Progenitor cell of endocrine pancreas (in vitro differentiated cells): ENCODE results near the gene GAGE1. TPM values are rescaled to one million over a fixed set of nuclear protein-coding genes. Genes with fewer than 3 reads are reported as not detected.
A peak's percentile ranks its signal among the peaks of the same experiment; 100 is the strongest.
"Not testable (repeated sequence)": the region's sequence is repeated elsewhere in the genome, so short reads cannot be mapped to it uniquely, and the experiment has no call there.

Source experiments
- DNase-seq: peaks from one replicate; pipeline ENCODE4 v3.0.0; 2021; ENCODE audit warnings: low spot score; ENCODE audit not compliant: unreplicated experiment
- H3K27ac Mint-ChIP-seq: 2 replicates; pipeline ENCODE4 v1.8.0; 2021; ENCODE audit warnings: mild to moderate bottlenecking, moderate library complexity, mixed read lengths
- H3K27me3 Mint-ChIP-seq: 2 replicates; pipeline ENCODE4 v1.8.0; 2021; ENCODE audit warnings: mixed read lengths
- H3K36me3 Mint-ChIP-seq: 2 replicates; pipeline ENCODE4 v1.8.0; 2022; ENCODE audit warnings: mixed read lengths; ENCODE audit not compliant: insufficient read depth
- H3K4me1 Mint-ChIP-seq: 2 replicates; pipeline ENCODE4 v1.8.0; 2021; ENCODE audit warnings: low read depth, mixed read lengths
- H3K4me3 Mint-ChIP-seq: 2 replicates; pipeline ENCODE4 v1.8.0; 2021; ENCODE audit warnings: low read depth, mild to moderate bottlenecking, moderate library complexity, mixed read lengths
- H3K9me3 Mint-ChIP-seq: 2 replicates; pipeline ENCODE4 v1.8.0; 2021; ENCODE audit warnings: low read depth, mixed read lengths
- long read RNA-seq: library from polyadenylated mRNA; unstranded; transcript quantifications from one replicate; pipeline ENCODE4 v2.0.0, GENCODE V29; 2020
- total RNA-seq: library from RNA; stranded (reverse); gene quantifications from 2 replicates; pipeline ENCODE4 v1.2.1, GENCODE V29; 2021

The GAGE1 gene, protein sequence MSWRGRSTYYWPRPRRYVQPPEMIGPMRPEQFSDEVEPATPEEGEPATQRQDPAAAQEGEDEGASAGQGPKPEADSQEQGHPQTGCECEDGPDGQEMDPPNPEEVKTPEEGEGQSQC
- not detected in 2 replicates for total RNA-seq
- long read RNA-seq: 0 reads

DNA sequence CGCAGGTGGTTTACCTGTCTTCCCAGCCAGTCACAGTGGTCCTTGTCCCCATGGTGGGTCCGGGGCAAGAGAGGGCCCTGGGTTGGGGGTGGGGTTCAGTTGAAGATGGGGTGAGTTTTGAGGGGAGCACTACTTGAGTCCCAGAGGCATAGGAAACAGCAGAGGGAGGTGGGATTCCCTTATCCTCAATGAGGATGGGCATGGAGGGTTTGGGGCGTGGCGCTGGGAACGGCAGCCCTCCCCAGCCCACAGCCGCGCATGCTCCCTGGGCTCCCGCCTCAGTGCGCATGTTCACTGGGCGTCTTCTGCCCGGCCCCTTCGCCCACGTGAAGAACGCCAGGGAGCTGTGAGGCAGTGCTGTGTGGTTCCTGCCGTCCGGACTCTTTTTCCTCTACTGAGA, at the start of gene GAGE1:
Gene GAGE1 (plus strand): TSS at position 301 of the 400 bp plus-strand sequence. CDS start 1,155 bp downstream, outside the sequence.
- H3K4me1 Mint-ChIP-seq, H3K27me3 Mint-ChIP-seq: not testable (repeated sequence)

DNA sequence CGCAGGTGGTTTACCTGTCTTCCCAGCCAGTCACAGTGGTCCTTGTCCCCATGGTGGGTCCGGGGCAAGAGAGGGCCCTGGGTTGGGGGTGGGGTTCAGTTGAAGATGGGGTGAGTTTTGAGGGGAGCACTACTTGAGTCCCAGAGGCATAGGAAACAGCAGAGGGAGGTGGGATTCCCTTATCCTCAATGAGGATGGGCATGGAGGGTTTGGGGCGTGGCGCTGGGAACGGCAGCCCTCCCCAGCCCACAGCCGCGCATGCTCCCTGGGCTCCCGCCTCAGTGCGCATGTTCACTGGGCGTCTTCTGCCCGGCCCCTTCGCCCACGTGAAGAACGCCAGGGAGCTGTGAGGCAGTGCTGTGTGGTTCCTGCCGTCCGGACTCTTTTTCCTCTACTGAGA, 47.8 kb upstream of the GAGE1 start, which contains the start of gene GAGE12E:
Gene GAGE12E (plus strand): TSS at position 301 of the 400 bp plus-strand sequence. CDS start 1,155 bp downstream, outside the sequence.
- H3K27ac Mint-ChIP-seq, H3K4me3 Mint-ChIP-seq, H3K36me3 Mint-ChIP-seq, H3K27me3 Mint-ChIP-seq, DNase-seq, H3K4me1 Mint-ChIP-seq, H3K9me3 Mint-ChIP-seq: not testable (repeated sequence)

More for the DNA sequence above, at the start of gene GAGE1:
- H3K9me3 Mint-ChIP-seq, H3K27ac Mint-ChIP-seq, H3K36me3 Mint-ChIP-seq, DNase-seq, H3K4me3 Mint-ChIP-seq: not testable (repeated sequence)

DNA sequence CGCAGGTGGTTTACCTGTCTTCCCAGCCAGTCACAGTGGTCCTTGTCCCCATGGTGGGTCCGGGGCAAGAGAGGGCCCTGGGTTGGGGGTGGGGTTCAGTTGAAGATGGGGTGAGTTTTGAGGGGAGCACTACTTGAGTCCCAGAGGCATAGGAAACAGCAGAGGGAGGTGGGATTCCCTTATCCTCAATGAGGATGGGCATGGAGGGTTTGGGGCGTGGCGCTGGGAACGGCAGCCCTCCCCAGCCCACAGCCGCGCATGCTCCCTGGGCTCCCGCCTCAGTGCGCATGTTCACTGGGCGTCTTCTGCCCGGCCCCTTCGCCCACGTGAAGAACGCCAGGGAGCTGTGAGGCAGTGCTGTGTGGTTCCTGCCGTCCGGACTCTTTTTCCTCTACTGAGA, 38.3 kb upstream of the GAGE1 start, which contains the start of gene GAGE12F:
Gene GAGE12F (plus strand): TSS at position 301 of the 400 bp plus-strand sequence. CDS start 1,155 bp downstream, outside the sequence.
- not testable (repeated sequence) for H3K36me3 Mint-ChIP-seq, H3K27ac Mint-ChIP-seq, H3K9me3 Mint-ChIP-seq, DNase-seq, H3K4me1 Mint-ChIP-seq, H3K4me3 Mint-ChIP-seq, H3K27me3 Mint-ChIP-seq

DNA sequence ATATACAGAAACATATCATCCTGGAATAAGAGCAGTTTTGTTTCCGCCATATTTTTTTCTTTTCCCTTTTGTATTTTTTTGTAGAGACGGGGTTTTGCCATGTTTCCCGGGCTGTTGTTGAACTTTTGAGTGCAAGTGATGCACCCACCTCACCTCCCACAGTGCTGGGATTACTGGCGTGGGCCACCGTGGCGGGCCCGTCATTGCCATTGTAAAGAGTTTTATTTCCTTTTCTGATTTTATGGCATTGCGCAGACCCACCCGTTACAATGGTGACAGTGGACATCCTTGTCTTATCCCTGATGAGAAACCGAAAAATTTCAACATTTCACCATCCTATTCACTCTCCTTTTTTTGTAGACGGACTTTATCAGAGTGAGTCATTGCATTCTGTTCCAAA, 30.1 kb upstream of the GAGE1 start:
- H3K4me1 Mint-ChIP-seq, H3K27me3 Mint-ChIP-seq, DNase-seq, H3K36me3 Mint-ChIP-seq, H3K4me3 Mint-ChIP-seq, H3K27ac Mint-ChIP-seq, H3K9me3 Mint-ChIP-seq: not testable (repeated sequence)

DNA sequence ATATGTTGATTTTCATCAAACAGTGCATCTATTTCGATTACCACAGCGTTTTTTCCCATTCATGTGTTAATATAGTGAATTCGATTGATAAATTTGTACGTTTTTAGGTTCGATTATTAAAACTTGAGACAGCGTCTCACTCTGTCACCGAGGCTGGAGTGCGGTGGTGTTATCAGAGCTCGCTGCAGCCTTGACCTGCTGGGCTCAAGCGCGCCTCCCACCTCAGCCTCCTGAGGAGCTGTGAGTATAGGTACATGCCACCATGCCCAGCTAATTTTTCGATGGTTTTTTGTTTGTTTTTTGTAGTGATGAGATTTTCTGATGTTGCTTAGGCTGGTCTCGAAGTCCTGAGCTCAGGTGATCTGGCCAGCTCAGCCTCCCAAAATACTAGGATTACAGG, 29.7 kb upstream of the GAGE1 start:
- not testable (repeated sequence) for DNase-seq, H3K4me3 Mint-ChIP-seq, H3K9me3 Mint-ChIP-seq, H3K4me1 Mint-ChIP-seq, H3K27ac Mint-ChIP-seq, H3K36me3 Mint-ChIP-seq, H3K27me3 Mint-ChIP-seq

DNA sequence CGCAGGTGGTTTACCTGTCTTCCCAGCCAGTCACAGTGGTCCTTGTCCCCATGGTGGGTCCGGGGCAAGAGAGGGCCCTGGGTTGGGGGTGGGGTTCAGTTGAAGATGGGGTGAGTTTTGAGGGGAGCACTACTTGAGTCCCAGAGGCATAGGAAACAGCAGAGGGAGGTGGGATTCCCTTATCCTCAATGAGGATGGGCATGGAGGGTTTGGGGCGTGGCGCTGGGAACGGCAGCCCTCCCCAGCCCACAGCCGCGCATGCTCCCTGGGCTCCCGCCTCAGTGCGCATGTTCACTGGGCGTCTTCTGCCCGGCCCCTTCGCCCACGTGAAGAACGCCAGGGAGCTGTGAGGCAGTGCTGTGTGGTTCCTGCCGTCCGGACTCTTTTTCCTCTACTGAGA, 28.7 kb upstream of the GAGE1 start, which contains the start of gene GAGE12G:
Gene GAGE12G (plus strand): TSS at position 301 of the 400 bp plus-strand sequence. CDS start 1,155 bp downstream, outside the sequence.
- H3K36me3 Mint-ChIP-seq: not testable (repeated sequence)

DNA sequence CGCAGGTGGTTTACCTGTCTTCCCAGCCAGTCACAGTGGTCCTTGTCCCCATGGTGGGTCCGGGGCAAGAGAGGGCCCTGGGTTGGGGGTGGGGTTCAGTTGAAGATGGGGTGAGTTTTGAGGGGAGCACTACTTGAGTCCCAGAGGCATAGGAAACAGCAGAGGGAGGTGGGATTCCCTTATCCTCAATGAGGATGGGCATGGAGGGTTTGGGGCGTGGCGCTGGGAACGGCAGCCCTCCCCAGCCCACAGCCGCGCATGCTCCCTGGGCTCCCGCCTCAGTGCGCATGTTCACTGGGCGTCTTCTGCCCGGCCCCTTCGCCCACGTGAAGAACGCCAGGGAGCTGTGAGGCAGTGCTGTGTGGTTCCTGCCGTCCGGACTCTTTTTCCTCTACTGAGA, 19.2 kb upstream of the GAGE1 start, which contains the start of gene GAGE12H:
Gene GAGE12H (plus strand): TSS at position 301 of the 400 bp plus-strand sequence. CDS start 1,155 bp downstream, outside the sequence.
- not testable (repeated sequence) for DNase-seq, H3K4me3 Mint-ChIP-seq, H3K27me3 Mint-ChIP-seq, H3K4me1 Mint-ChIP-seq, H3K9me3 Mint-ChIP-seq, H3K36me3 Mint-ChIP-seq, H3K27ac Mint-ChIP-seq

More for the DNA sequence above, 28.7 kb upstream of the GAGE1 start, which contains the start of gene GAGE12G:
- H3K4me3 Mint-ChIP-seq, H3K9me3 Mint-ChIP-seq, DNase-seq, H3K27ac Mint-ChIP-seq, H3K27me3 Mint-ChIP-seq, H3K4me1 Mint-ChIP-seq: not testable (repeated sequence)

DNA sequence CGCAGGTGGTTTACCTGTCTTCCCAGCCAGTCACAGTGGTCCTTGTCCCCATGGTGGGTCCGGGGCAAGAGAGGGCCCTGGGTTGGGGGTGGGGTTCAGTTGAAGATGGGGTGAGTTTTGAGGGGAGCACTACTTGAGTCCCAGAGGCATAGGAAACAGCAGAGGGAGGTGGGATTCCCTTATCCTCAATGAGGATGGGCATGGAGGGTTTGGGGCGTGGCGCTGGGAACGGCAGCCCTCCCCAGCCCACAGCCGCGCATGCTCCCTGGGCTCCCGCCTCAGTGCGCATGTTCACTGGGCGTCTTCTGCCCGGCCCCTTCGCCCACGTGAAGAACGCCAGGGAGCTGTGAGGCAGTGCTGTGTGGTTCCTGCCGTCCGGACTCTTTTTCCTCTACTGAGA, 9.6 kb upstream of the GAGE1 start, which contains the start of gene GAGE2A:
Gene GAGE2A (plus strand): TSS at position 301 of the 400 bp plus-strand sequence. CDS start 1,155 bp downstream, outside the sequence.
- H3K4me1 Mint-ChIP-seq, H3K4me3 Mint-ChIP-seq, H3K36me3 Mint-ChIP-seq, H3K27ac Mint-ChIP-seq, DNase-seq, H3K9me3 Mint-ChIP-seq, H3K27me3 Mint-ChIP-seq: not testable (repeated sequence)

DNA sequence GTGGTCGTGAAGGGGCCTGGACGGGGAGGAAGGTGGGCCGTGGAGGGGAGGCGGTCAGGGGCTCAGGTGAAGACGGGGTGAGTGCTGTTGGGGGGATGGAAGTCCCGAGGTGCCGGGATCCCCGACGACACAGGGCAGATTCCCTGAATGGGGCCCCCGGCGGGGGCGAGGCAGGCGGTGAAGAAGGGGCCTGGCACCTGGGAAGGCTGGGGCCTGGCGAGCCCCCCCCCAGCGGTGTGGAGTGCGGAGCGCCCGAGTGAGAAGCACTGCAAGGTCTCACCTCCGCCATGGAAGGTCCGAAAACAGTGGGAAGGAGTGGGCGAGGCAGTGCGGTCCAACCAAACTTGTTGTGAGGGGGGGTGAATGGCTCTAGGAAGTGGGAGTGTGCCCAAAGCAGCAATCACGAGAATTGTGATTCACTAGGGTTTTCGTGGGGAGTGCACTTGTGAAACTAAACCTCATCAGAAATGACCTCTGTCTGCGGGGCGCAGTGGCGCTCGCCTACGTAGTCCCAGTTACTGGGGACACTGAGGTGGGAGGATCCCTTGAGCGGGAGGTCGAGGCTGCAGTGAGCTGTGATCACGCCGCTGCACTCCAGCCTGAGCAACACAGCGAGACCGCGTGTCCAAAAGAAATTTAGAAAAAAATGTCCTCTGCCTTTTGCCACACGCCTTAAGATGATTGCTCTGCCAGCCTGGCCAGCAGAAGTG, 8.9 kb upstream of the GAGE1 start:
- H3K9me3 Mint-ChIP-seq, H3K4me1 Mint-ChIP-seq, H3K27ac Mint-ChIP-seq, H3K4me3 Mint-ChIP-seq, H3K27me3 Mint-ChIP-seq, H3K36me3 Mint-ChIP-seq: not testable (repeated sequence)
- DNase-seq: peak; percentile 15

DNA sequence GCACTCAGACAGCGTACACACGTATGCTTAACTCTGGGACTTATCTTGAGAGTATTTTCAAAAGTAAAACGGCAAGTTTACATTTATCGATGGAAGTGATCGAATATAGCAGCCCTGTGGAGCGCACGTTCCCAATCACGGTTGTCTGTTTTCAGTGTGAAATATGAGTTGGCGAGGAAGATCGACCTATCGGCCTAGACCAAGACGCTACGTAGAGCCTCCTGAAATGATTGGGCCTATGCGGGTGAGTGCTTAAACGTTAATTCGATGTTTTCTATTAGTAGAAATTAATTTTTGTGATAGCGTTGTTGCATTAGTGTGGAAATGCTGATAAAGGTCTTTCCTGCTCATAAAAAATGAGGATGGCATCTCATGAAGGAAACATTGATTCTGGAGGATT, 8.3 kb upstream of the GAGE1 start:
- DNase-seq, H3K27me3 Mint-ChIP-seq, H3K4me3 Mint-ChIP-seq, H3K4me1 Mint-ChIP-seq, H3K9me3 Mint-ChIP-seq, H3K36me3 Mint-ChIP-seq, H3K27ac Mint-ChIP-seq: not testable (repeated sequence)
